Stomach (tissue), 9 donors: ENCODE results near the gene TEPSIN. TPM values are rescaled to one million over a fixed set of nuclear protein-coding genes. Genes with fewer than 3 reads are reported as not detected.

Source experiments
- DNase-seq, 2 donors: peaks; one replicate each; pipeline versions ENCODE4 v3.0.0 to v3.0.0-alpha.2; 2013 to 2019
- H3K27ac ChIP-seq, 5 donors: fragments of 200-600 bp in 4 of 5; sonication (generic) in 4 of 5; one replicate each; pipeline ENCODE4 v1.5.1; 2013 to 2019; ENCODE audit warnings: mild to moderate bottlenecking in 1 of 5, moderate library complexity in 1 of 5
- H3K27me3 ChIP-seq, 3 donors: fragments of 200-600 bp; sonication (generic); one replicate each; pipeline ENCODE4 v1.5.1; 2017 to 2019; ENCODE audit warnings: mixed run types in 1 of 3
- H3K36me3 ChIP-seq, 4 donors: fragments of 200-600 bp; sonication (generic); 1 replicate in 3 of 4; 2 replicates in 1 of 4; pipeline ENCODE4 v1.5.1; 2016 to 2019
- H3K4me1 ChIP-seq, 4 donors: fragments of 200-600 bp; sonication (generic); one replicate each; pipeline ENCODE4 v1.5.1; 2016 to 2019
- H3K4me3 ChIP-seq, 4 donors: fragments of 200-600 bp; sonication (generic) in 3 of 4; one replicate each; pipeline ENCODE4 v1.5.1; 2016 to 2019; ENCODE audit warnings: mild to moderate bottlenecking in 1 of 4
- H3K9me3 ChIP-seq, 4 donors: fragments of 200-600 bp; sonication (generic); one replicate each; pipeline ENCODE4 v1.5.1; 2016 to 2019
- EP300 ChIP-seq: sonication (generic); formaldehyde crosslinking; IDR thresholded peaks from one replicate; pipeline ENCODE4 v1.6.1; 2017; ENCODE audit warnings: antibody characterized with exemption
- POLR2A ChIP-seq, 4 donors: fragments of 450-650 bp; IDR thresholded peaks; one replicate each; pipeline ENCODE4 v1.6.1; 2016; ENCODE audit warnings: antibody characterized with exemption in 4 of 4, control low read depth in 2 of 4, mild to moderate bottlenecking in 1 of 4, moderate library complexity in 1 of 4
- POLR2AphosphoS5 ChIP-seq, 3 donors: sonication (generic); formaldehyde crosslinking; IDR thresholded peaks; one replicate each; pipeline ENCODE4 v1.6.1; 2016; ENCODE audit warnings: antibody characterized with exemption in 3 of 3
- WGBS, 5 donors: extraction: QIAGEN DNeasy Blood & Tissue Kit in 3 of 5; methylation state at CpG; one replicate each; pipeline versions ENCODE4 v1.1.5 to v1.1.7; 2013 to 2018; 5-methylcytosine and 5-hydroxymethylcytosine counted together
- intact Hi-C: fragments of 100-400 bp; cut with DNase I; formaldehyde crosslinking; loops from one replicate; pipeline ENCODE4 v1.15.1; 2023; ENCODE audit warnings: low total_unique reads
- polyA plus RNA-seq, 3 donors: library from polyadenylated mRNA; stranded (reverse); fragments of 200-250 nt; gene quantifications; one replicate each; pipeline ENCODE4 v1.2.3, GENCODE V29; 2013
- total RNA-seq, 5 donors: library from RNA; depleted of rRNA; stranded (reverse); fragments of >200 nt; gene quantifications; one replicate each; pipeline versions ENCODE4 v1.1.0 to v1.2.3, GENCODE V29; 2014 to 2016
- TF ChIP-seq, protein P1 (sequence below), 7 experiments: fragments of 450-650 bp in 4 of 7; fragments of 200-600 bp in 3 of 7; sonication (generic) in 3 of 7; IDR thresholded peaks; one replicate each; pipeline ENCODE4 v1.5.1; 2016 to 2019; ENCODE audit warnings: antibody characterized with exemption in 7 of 7, control low read depth in 2 of 7, mild to moderate bottlenecking in 1 of 7
- donor health status: healthy with polysubstance abuse.
- donor health status: Bipolar disorder and iron deficiency.
- donor health status: healthy.

The TEPSIN gene
- total and polyA plus RNA-seq, 8 donors, result 9.4 to 295 (median 21.4) TPM

DNA sequence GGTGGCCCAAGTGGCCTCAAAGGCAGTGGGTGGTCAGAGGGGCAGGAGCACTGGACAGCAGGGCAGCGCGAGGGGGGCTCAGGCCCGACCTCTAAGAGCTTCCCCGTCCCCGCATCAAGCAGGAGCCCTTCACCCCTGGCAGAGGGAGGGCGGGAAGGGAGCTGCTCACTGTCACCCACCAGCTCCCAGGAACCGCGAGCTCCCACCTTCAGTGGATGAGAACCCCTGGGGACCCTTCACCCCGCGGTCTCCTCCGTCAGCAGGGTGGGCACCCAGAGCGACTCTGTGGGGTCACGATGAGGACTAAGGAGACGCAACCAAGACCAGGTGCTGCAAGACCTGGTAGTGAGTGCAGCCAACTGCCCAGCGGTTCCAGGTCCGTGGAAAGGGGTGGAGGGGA is 29.7 kb downstream of the TEPSIN start:
- TF ChIP-seq, protein P1, sequence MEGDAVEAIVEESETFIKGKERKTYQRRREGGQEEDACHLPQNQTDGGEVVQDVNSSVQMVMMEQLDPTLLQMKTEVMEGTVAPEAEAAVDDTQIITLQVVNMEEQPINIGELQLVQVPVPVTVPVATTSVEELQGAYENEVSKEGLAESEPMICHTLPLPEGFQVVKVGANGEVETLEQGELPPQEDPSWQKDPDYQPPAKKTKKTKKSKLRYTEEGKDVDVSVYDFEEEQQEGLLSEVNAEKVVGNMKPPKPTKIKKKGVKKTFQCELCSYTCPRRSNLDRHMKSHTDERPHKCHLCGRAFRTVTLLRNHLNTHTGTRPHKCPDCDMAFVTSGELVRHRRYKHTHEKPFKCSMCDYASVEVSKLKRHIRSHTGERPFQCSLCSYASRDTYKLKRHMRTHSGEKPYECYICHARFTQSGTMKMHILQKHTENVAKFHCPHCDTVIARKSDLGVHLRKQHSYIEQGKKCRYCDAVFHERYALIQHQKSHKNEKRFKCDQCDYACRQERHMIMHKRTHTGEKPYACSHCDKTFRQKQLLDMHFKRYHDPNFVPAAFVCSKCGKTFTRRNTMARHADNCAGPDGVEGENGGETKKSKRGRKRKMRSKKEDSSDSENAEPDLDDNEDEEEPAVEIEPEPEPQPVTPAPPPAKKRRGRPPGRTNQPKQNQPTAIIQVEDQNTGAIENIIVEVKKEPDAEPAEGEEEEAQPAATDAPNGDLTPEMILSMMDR (IDR thresholded peaks at IDR 0.05), result no peak
- TF ChIP-seq POLR2AphosphoS5 (IDR thresholded peaks at IDR 0.05) (no peak), EP300 (no peak), POLR2A (IDR thresholded peaks at IDR 0.05) (no peak)
- 95 to 98% (median 96%) methylated on average over 16 of the region's 16 CpGs for WGBS, 5 donors

GRCh38 chr17:81208651-81209050 is 30.2 kb downstream of the TEPSIN start:
- Histone ChIP-seq H3K4me3 (no peak overlapping the region), H3K4me1 (no peaks in the 10 kb centered on the region), H3K36me3 (peaks cover 0 to 29% (median 22%) of the 10 kb centered on the region in 4 donors), H3K27me3 (no peaks in the 10 kb centered on the region), H3K9me3 (no peaks in the 10 kb centered on the region), H3K27ac (no peak overlapping the region)
- DNase-seq, result no peak
- TF ChIP-seq POLR2AphosphoS5 (IDR thresholded peaks at IDR 0.05) (no peak), EP300 (no peak), POLR2A (IDR thresholded peaks at IDR 0.05) (no peak)
- TF ChIP-seq, protein P1 (IDR thresholded peaks at IDR 0.05), result no peak
- WGBS, 5 donors, result 93 to 98% (median 97%) methylated on average over 8 to 10 of the region's 10 CpGs
- intact Hi-C loops, result no loop called here

More for the DNA sequence above, 29.7 kb downstream of the TEPSIN start:
- H3K4me3 ChIP-seq, result no peak overlapping the region
- H3K9me3 ChIP-seq, result no peaks in the 10 kb centered on the region
- H3K4me1 ChIP-seq, result no peaks in the 10 kb centered on the region
- intact Hi-C loops, result no loop called here
- no peak overlapping the region for H3K27ac ChIP-seq
- no peaks in the 10 kb centered on the region for H3K27me3 ChIP-seq
- DNase-seq, result no peak
- H3K36me3 ChIP-seq, result peaks cover 0 to 24% (median 18%) of the 10 kb centered on the region in 4 donors

GRCh38 chr17:81207610-81208581 is 31.0 kb downstream of the TEPSIN start:
- TF ChIP-seq EP300 (no peak), POLR2A (IDR thresholded peaks at IDR 0.05) (no peak), POLR2AphosphoS5 (IDR thresholded peaks at IDR 0.05) (no peak)
- TF ChIP-seq, protein P1 (IDR thresholded peaks at IDR 0.05), result no peak
- H3K9me3 ChIP-seq, result no peaks in the 10 kb centered on the region
- H3K27ac ChIP-seq, result no peak overlapping the region
- DNase-seq, result no peak
- no peaks in the 10 kb centered on the region for H3K27me3 ChIP-seq
- H3K36me3 ChIP-seq, result peaks cover 0 to 37% (median 29%) of the 10 kb centered on the region in 4 donors
- H3K4me1 ChIP-seq, result no peaks in the 10 kb centered on the region
- H3K4me3 ChIP-seq, result no peak overlapping the region
- intact Hi-C loops, result no loop called here
- 84 to 89% (median 88%) methylated on average over 20 to 21 of the region's 21 CpGs for WGBS, 5 donors

DNA sequence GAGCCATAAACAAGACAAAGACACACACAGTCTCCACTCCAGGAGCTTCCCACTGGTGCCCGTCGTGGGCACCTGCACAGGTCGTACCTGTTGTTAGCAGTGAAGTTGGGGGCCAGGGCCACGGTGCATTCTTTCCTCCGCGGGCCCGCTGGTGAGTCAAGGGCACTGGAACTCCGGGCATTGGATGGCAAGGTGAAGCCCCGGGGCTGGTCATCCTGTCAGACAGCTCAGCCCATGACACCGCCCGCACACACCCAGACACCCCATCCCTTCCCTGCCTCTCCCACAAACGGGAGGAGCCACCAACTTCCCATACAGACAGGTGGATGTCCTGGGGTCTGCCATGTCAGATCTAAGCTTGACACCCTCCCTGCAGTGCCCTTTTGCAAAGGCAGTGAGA is 32.2 kb downstream of the TEPSIN start:
- peaks cover 0 to 44% (median 31%) of the 10 kb centered on the region in 4 donors for H3K36me3 ChIP-seq
- no peaks in the 10 kb centered on the region for H3K27me3 ChIP-seq
- H3K27ac ChIP-seq, result no peak overlapping the region
- no peak for DNase-seq
- WGBS, 5 donors, result 94 to 99% (median 95%) methylated on average over 12 of the region's 12 CpGs
- no peaks in the 10 kb centered on the region for H3K4me1 ChIP-seq
- no peak for TF ChIP-seq EP300
- TF ChIP-seq, protein P1 (IDR thresholded peaks at IDR 0.05), result no peak
- no peak for TF ChIP-seq POLR2A (IDR thresholded peaks at IDR 0.05)
- TF ChIP-seq POLR2AphosphoS5 (IDR thresholded peaks at IDR 0.05), result no peak
- no peak overlapping the region for H3K4me3 ChIP-seq
- intact Hi-C loops, result no loop called here
- H3K9me3 ChIP-seq, result no peaks in the 10 kb centered on the region
